ENCODE measurements around the gene TBP. TPM values are rescaled to one million over a fixed set of nuclear protein-coding genes. Genes with fewer than 3 reads are reported as not detected.
A peak's percentile ranks its signal among the peaks of the same experiment; 100 is the strongest.

TBP gene
- total RNA-seq, 1 donor from 2014 or later, result 6.3 TPM

GRCh38 chr6:170535004-170535403, 19.2 kb upstream of the TBP start:
- no peak for DNase-seq (ENCODE audit: low read depth in 2 of 2)

GRCh38 chr6:170536671-170537070, 17.5 kb upstream of the TBP start:
- no peak for DNase-seq (ENCODE audit: low read depth in 2 of 2)

- DNase-seq (ENCODE audit: low read depth in 2 of 2), result no peak
These were observed 16.8 kb upstream of the TBP start for GRCh38 chr6:170537329-170537728.

- DNase-seq (ENCODE audit: low read depth in 2 of 2), result no peak
These were observed 12.0 kb upstream of the TBP start for GRCh38 chr6:170542031-170542719.

GRCh38 chr6:170545405-170545804, 8.8 kb upstream of the TBP start:
- no peak for DNase-seq (ENCODE audit: low read depth in 2 of 2)

- DNase-seq (ENCODE audit: low read depth in 2 of 2), result peak; percentile 94 to 97
These were observed 1.2 kb upstream of the TBP start, which contains the start of gene PSMB1 for GRCh38 chr6:170552765-170553533. Gene PSMB1 (minus strand): TSS chr6:170553307. CDS start chr6:170553242, 65 bp downstream.

GRCh38 chr6:170553534-170554012, 596 bp upstream of the TBP start:
- DNase-seq (ENCODE audit: low read depth in 2 of 2), result peak; percentile 64 to 65

GRCh38 chr6:170554796-170555137, 598 bp downstream of the TBP start:
- no peak for DNase-seq (ENCODE audit: low read depth in 2 of 2)

GRCh38 chr6:170555305-170555704, 1.1 kb downstream of the TBP start:
- DNase-seq (ENCODE audit: low read depth in 2 of 2), result no peak

GRCh38 chr6:170561555-170561954, 7.4 kb downstream of the TBP start:
- DNase-seq (ENCODE audit: low read depth in 2 of 2), result no peak

- DNase-seq (ENCODE audit: low read depth in 2 of 2), result no peak
These were observed 10.9 kb downstream of the TBP start for GRCh38 chr6:170564936-170565530.

GRCh38 chr6:170572704-170573466, 18.7 kb downstream of the TBP start:
- no peak for DNase-seq (ENCODE audit: low read depth in 2 of 2)

GRCh38 chr6:170575250-170575649, 21.1 kb downstream of the TBP start:
- DNase-seq (ENCODE audit: low read depth in 2 of 2), result peak in 1 of 2 donors; percentile 14

- DNase-seq (ENCODE audit: low read depth in 2 of 2), result no peak
These were observed 24.7 kb downstream of the TBP start for GRCh38 chr6:170578909-170579308.

GRCh38 chr6:170583756-170584180, 29.6 kb downstream of the TBP start:
- no peak for DNase-seq (ENCODE audit: low read depth in 2 of 2)

- peak; percentile 78 to 90 for DNase-seq (ENCODE audit: low read depth in 2 of 2)
These were observed 30.2 kb downstream of the TBP start, which contains the start of gene PDCD2 for GRCh38 chr6:170584181-170584953. Gene PDCD2 (minus strand): TSS chr6:170584637. CDS start chr6:170584581, 56 bp downstream.

- DNase-seq (ENCODE audit: low read depth in 2 of 2), result no peak
These were observed 30.9 kb downstream of the TBP start for GRCh38 chr6:170584954-170585498.

- no peak for DNase-seq (ENCODE audit: low read depth in 2 of 2)
These were observed 36.6 kb downstream of the TBP start for GRCh38 chr6:170590725-170591124.

- DNase-seq (ENCODE audit: low read depth in 2 of 2), result no peak
These were observed 42.3 kb downstream of the TBP start for GRCh38 chr6:170596426-170596825.

- no peak for DNase-seq (ENCODE audit: low read depth in 2 of 2)
These were observed 43.1 kb downstream of the TBP start for GRCh38 chr6:170597278-170597677.

Data from dermis microvascular lymphatic vessel endothelial cell (primary cell).